NK-92 (cell line): Measurements from ENCODE around the gene LRRN4CL.

Experiments used
- DNase-seq: peaks from one replicate; lab custom pipeline; 2025; ENCODE audit not compliant: unreplicated experiment; lab: John Stamatoyannopoulos, UW

Gene LRRN4CL

GRCh38 chr11:62648185-62648966, 41.0 kb downstream of the LRRN4CL start:
- DNase-seq = no peak

DNA sequence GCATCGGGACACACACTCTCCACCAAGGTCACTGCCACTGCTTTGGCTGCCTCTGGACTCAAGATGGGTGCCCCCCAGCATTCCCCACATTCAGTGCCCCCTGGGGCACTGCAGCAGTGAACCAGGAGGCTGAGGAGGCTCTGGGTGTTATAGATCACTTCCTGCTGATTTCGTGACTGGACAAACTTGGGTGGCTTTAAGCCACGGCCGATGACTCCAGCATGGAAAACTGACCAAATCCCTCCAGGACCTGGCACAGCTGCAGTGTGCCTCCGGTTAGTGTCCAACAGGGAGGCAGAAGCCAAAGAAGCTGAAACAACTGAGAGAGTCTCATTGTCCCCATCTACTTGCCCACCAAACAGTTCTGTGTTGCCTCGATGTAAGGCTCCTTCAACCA, 41.7 kb downstream of the LRRN4CL start:
- no peak for DNase-seq

GRCh38 chr11:62646825-62647608, 42.3 kb downstream of the LRRN4CL start:
- DNase-seq = no peak

GRCh38 chr11:62645946-62646824, 43.1 kb downstream of the LRRN4CL start, which contains the start of gene GANAB:
TSS of gene GANAB (minus strand) at chr11:62646613. CDS start at chr11:62646599, 14 bp downstream.
- peak; percentile 88 for DNase-seq

DNA sequence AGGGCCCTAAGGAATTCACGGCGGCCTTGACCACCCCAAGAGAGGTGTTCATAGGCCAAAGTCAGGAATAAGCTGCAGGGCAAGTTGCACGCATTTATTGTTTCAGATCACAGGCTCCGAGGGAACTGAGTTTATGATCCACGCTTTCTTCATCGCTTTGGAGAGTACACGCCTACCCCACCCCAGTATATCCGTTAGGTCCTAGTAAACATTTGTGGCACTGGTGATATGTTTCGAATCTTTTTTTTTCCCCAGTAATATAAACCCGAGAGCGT, 43.7 kb downstream of the LRRN4CL start:
- no peak for DNase-seq

DNA sequence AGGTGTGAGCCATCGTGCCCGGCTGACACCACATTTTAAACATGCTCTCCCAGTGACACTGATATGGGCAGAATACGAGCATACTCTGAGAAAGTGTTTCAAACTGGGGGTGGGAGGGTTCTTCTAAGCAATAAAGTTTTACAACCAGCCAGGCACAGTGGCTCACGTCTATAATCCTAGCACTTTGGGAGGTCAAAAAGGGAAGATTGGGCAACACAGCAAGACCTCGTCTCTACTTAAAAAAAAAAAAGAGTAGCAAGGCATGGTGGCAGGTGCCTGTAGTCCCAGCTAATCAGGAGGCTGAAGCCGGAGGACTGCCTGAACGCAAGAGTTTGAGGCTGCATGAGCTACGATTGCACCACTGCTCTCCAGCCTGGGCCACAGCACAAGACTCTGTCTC, 45.1 kb downstream of the LRRN4CL start:
- no peak for DNase-seq
